ENCODE data around the gene FLT1.

FLT1 gene

DNA sequence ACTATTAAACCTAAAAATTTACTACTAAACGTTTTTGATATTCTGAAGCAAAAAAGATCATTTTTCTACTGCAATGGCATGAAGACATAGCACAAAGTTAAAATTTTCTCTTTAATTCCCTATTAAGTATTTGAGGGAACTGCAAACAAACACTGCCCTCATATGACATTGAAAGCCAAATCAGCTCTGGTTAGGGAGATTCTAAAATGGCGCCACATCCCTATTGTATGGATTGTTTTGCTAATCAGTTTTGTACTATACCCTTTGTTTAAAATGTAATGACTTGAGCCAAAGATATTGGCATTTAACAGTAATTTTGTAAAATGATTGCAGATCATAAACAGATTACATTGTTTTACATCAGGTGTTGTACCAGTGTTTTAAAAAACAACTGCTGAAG is 65.8 kb downstream of the FLT1 start:
- H3K4me3 ChIP-seq (ENCODE audit: low read length): peak overlapping the region; percentile 98; the same call in 1 of the 2 replicates

DNA sequence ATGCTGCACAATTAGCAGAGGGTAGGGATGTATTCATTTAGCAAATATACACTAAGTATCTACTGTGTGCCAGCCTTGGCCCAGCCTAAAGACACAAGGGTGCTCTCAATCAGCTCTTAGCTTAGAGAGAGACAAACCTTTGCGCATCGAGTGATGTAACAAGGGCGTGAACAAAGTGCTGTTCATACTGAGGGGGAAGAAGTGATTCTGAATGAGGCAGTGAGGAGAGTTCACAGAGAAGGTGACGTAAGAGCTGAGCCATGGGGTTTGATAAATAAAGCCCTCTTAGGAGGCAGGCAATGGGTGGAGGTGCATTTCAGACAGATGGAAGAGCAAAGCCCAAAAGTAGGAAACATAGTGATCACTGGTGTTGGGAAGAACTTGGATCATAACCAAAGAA is 68.5 kb downstream of the FLT1 start:
- TF ChIP-seq ZNF274 (IDR thresholded peaks at IDR 0.05; ENCODE audit: low read depth, low read length): no peak

More for the DNA sequence above, 65.8 kb downstream of the FLT1 start:
- no peak for TF ChIP-seq ZNF274 (IDR thresholded peaks at IDR 0.05; ENCODE audit: low read depth, low read length)

GRCh38 chr13:28425793-28426192 is 69.1 kb downstream of the FLT1 start:
- TF ChIP-seq ZNF274 (IDR thresholded peaks at IDR 0.05; ENCODE audit: low read depth, low read length): no peak

More for the DNA sequence above, 68.5 kb downstream of the FLT1 start:
- H3K4me3 ChIP-seq (ENCODE audit: low read length): no peak overlapping the region

DNA sequence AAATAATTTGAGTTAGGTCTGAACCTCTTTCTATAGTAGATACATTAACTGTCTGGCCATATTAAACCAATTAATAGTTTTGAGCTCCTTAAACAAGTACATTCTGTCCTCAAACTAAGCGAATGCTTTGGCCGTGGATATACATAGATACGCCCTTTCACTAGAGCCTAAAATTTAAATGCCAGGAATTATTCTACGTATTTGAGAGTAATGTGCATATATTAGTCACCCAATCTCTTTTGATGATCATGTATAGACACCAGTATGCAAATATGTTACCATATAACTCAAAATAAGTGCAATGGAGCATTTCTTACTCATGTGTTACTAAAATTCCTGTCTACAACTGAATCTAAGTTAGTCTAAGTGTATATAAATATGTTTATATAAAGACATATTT is 70.4 kb downstream of the FLT1 start:
- no peak overlapping the region for H3K4me3 ChIP-seq (ENCODE audit: low read length)
- no peak for TF ChIP-seq ZNF274 (IDR thresholded peaks at IDR 0.05; ENCODE audit: low read depth, low read length)

More at GRCh38 chr13:28425793-28426192, 69.1 kb downstream of the FLT1 start:
- H3K4me3 ChIP-seq (ENCODE audit: low read length): no peak overlapping the region

DNA sequence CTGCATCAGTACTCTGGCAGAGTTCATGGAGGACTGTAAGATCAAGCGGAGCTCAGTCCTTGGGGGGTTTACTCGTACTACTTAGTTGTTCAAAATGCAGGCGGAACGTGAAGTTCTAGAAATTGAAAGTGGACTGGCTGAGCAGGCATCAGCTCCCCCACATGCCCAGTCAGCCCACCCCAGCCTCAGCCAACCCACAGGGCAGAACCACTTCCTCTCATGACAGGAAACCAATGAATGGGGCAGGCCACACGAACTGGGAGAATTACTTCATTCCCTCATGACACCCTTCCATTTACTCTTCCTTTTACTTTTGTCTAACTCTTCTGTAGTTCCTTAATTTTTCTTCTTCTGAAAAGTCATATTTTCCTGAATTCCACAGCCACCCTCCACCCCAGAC is 71.9 kb downstream of the FLT1 start:
- H3K4me3 ChIP-seq (ENCODE audit: low read length): peak overlapping the region; percentile 48; the same call in 1 of the 2 replicates
- no peak for TF ChIP-seq ZNF274 (IDR thresholded peaks at IDR 0.05; ENCODE audit: low read depth, low read length)

- TF ChIP-seq ZNF274 (IDR thresholded peaks at IDR 0.05; ENCODE audit: low read depth, low read length): no peak
- no peak overlapping the region for H3K4me3 ChIP-seq (ENCODE audit: low read length)
These were observed 73.1 kb downstream of the FLT1 start for GRCh38 chr13:28421676-28422410.

DNA sequence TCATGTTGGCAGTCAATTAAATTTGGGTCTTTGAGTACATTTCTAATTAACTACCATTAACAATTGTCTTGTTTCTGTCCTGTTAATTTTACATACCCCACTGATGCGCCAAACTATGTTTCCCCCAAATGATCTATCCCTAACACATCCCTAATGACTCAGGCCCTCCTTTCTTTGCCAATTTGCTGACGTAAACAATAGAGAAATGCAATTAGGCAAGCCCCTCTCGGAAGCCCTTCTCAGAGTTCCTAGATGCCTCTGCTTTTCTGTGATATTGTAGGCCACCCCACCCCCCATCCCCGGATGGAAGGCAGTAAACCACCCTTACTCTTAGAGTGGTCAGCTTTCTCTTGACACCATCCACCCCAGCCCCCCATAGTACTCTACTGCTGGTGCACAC is 74.2 kb downstream of the FLT1 start:
- no peak overlapping the region for H3K4me3 ChIP-seq (ENCODE audit: low read length)
- no peak for TF ChIP-seq ZNF274 (IDR thresholded peaks at IDR 0.05; ENCODE audit: low read depth, low read length)

DNA sequence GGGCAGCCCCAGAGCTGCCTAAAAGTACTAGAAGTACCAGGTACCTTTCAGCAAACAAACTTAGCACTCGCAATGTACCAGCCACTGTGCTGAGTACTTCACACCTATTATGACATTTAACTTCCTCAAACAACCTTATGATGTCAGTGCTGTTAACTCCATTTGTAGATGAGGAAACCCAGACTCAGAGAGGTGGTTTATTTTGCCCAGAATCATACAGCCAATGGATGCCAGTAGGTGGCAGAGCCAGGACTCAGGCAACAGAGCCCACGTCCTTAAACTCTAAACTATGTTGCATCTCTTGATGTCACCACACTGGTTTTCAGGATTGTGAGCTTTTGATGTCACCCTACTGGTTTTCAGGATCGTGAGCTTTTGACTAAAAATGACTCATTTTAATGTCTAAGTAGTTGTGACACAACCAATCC is 78.9 kb downstream of the FLT1 start:
- no peak overlapping the region for H3K4me3 ChIP-seq (ENCODE audit: low read length)
- TF ChIP-seq ZNF274 (IDR thresholded peaks at IDR 0.05; ENCODE audit: low read depth, low read length): no peak

- no peak overlapping the region for H3K4me3 ChIP-seq (ENCODE audit: low read length)
- no peak for TF ChIP-seq ZNF274 (IDR thresholded peaks at IDR 0.05; ENCODE audit: low read depth, low read length)
These were observed 80.9 kb downstream of the FLT1 start for GRCh38 chr13:28413999-28414398.

- H3K4me3 ChIP-seq (ENCODE audit: low read length): no peak overlapping the region
- TF ChIP-seq ZNF274 (IDR thresholded peaks at IDR 0.05; ENCODE audit: low read depth, low read length): no peak
These were observed 81.9 kb downstream of the FLT1 start for GRCh38 chr13:28412981-28413380.

DNA sequence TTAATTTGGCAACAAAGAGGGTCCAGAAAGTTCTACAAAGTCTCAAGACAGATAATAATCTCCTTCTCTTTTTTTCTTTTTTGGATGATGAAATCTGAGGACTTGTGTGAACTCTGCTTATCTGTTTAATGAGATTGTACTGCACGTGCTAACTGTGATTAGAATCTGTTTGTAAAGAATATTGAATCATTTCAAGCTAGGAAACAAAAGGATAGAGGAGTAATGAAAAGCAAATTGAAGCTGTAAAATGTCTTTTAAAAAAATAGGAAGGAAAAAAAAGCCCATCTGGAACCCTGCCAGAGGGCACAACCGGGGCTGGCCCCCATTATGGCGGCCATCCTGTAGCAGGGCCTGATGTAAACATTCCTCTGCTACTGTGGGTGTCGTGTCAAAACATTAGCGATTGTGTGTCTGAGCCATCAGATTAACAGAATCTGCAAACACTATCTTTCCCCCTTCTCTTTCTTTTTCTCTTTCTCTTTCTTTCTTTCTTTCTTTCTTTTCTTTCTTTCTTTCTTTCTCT is 83.0 kb downstream of the FLT1 start:
- H3K4me3 ChIP-seq (ENCODE audit: low read length): no peak overlapping the region
- no peak for TF ChIP-seq ZNF274 (IDR thresholded peaks at IDR 0.05; ENCODE audit: low read depth, low read length)

DNA sequence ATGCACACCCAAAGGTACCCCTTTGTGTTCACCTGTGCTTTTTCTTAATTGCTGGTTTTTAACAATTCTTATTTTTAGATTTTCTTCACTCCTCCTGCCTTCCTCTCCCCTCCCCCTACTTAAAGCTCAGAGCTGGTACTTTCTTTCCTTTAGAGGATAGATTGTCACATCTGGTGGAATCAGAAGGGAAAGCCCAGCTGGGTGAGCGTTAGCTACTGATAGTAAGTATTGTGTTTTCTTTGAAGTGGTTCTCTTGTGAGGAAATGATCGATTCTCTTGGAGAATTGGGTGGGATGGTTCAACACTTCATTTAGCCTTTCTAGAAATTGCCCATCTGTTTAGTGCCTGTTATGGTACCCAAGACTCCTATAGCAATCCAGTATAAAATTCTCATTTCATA is 84.8 kb downstream of the FLT1 start:
- TF ChIP-seq ZNF274 (IDR thresholded peaks at IDR 0.05; ENCODE audit: low read depth, low read length): no peak
- H3K4me3 ChIP-seq (ENCODE audit: low read length): no peak overlapping the region

- no peak overlapping the region for H3K4me3 ChIP-seq (ENCODE audit: low read length)
- no peak for TF ChIP-seq ZNF274 (IDR thresholded peaks at IDR 0.05; ENCODE audit: low read depth, low read length)
These were observed 85.3 kb downstream of the FLT1 start for GRCh38 chr13:28409648-28410047.

- no peak overlapping the region for H3K4me3 ChIP-seq (ENCODE audit: low read length)
- no peak for TF ChIP-seq ZNF274 (IDR thresholded peaks at IDR 0.05; ENCODE audit: low read depth, low read length)
These were observed 86.1 kb downstream of the FLT1 start for GRCh38 chr13:28408863-28409262.

- no peak overlapping the region for H3K4me3 ChIP-seq (ENCODE audit: low read length)
- no peak for TF ChIP-seq ZNF274 (IDR thresholded peaks at IDR 0.05; ENCODE audit: low read depth, low read length)
These were observed 86.6 kb downstream of the FLT1 start for GRCh38 chr13:28408235-28408848.

Data from GM08714 (cell line).